GM12878 (cell line): ENCODE data around the gene COQ2. TPM values are rescaled to one million over a fixed set of nuclear protein-coding genes. Genes with fewer than 3 reads are reported as not detected.

Experiments
- ATF2 ChIP-seq: IDR thresholded peaks from 2 replicates; pipeline ENCODE4 v1.6.1; 2012; ENCODE audit warnings: low read length, inconsistent platforms
- BMI1 ChIP-seq: fragments of 450-650 bp; IDR thresholded peaks from 2 replicates; pipeline ENCODE4 v1.6.1; 2016; ENCODE audit warnings: mild to moderate bottlenecking, moderate library complexity, borderline replicate concordance
- CHD1 ChIP-seq: IDR thresholded peaks from 2 replicates; pipeline ENCODE4 v1.6.1; 2012; ENCODE audit warnings: low read depth, low read length, improper control_type of control experiment
- E4F1 ChIP-seq: fragments of 450-650 bp; IDR thresholded peaks from 2 replicates; pipeline ENCODE4 v1.6.1; 2018; ENCODE audit warnings: borderline replicate concordance, mild to moderate bottlenecking; ENCODE audit not compliant: partially characterized antibody
- IKZF1 ChIP-seq: fragments of 450-650 bp; conservative IDR thresholded peaks from 2 replicates; pipeline ENCODE4 v1.6.1; 2017; ENCODE audit warnings: antibody characterized with exemption, mild to moderate bottlenecking
- MTA2 ChIP-seq: fragments of 450-650 bp; IDR thresholded peaks from 2 replicates; pipeline ENCODE4 v1.6.1; 2016; ENCODE audit warnings: low read depth, mild to moderate bottlenecking, moderate library complexity
- MTA3 ChIP-seq: IDR thresholded peaks from 2 replicates; pipeline ENCODE4 v1.6.1; 2012; ENCODE audit warnings: low read length, inconsistent platforms, borderline replicate concordance
- MYC ChIP-seq: IDR thresholded peaks from 2 replicates; pipeline ENCODE4 v1.6.1; 2011; ENCODE audit warnings: mild to moderate bottlenecking, low read length, moderate library complexity, inconsistent platforms; ENCODE audit not compliant: insufficient read depth, insufficient replicate concordance, insufficient read length, severe bottlenecking
- NFIC ChIP-seq: IDR thresholded peaks from 2 replicates; pipeline ENCODE4 v1.6.1; 2012; ENCODE audit warnings: low read depth, mild to moderate bottlenecking, inconsistent platforms, low read length, moderate library complexity
- NR2F1 ChIP-seq: fragments of 450-650 bp; conservative IDR thresholded peaks from 2 replicates; pipeline ENCODE4 v1.6.1; 2017; ENCODE audit warnings: mild to moderate bottlenecking
- PBX3 ChIP-seq: IDR thresholded peaks from 2 replicates; pipeline ENCODE4 v1.6.1; 2011; ENCODE audit warnings: mild to moderate bottlenecking, low read depth, low read length, moderate library complexity; ENCODE audit not compliant: insufficient replicate concordance
- RUNX3 ChIP-seq: IDR thresholded peaks from 2 replicates; pipeline ENCODE4 v1.6.1; 2012; ENCODE audit warnings: low read length, inconsistent platforms
- STAT1 ChIP-seq: fragments of 450-650 bp; conservative IDR thresholded peaks from 2 replicates; pipeline ENCODE4 v1.6.1; 2014; ENCODE audit warnings: antibody characterized with exemption, mild to moderate bottlenecking
- ZBTB11 ChIP-seq: fragments of 450-650 bp; formaldehyde crosslinking; IDR thresholded peaks from 2 replicates; pipeline ENCODE4 v1.5.0; 2022; ENCODE audit warnings: mild to moderate bottlenecking, missing genetic modification characterization
- ZNF217 ChIP-seq: fragments of 450-650 bp; IDR thresholded peaks from 2 replicates; pipeline ENCODE4 v1.6.1; 2017; ENCODE audit warnings: antibody characterized with exemption, mild to moderate bottlenecking
- ZNF592 ChIP-seq: fragments of 450-650 bp; IDR thresholded peaks from 2 replicates; pipeline ENCODE4 v1.6.1; 2017; ENCODE audit warnings: mild to moderate bottlenecking, moderate library complexity
- polyA plus RNA-seq, 11 experiments: library from polyadenylated mRNA; depleted of rRNA in 4 of 11; unstranded in 6 of 11; stranded (reverse) in 5 of 11; fragments of >200 nt; fragmentation: Nextera tagmentation in 4 of 11; fragmentation: Illumina TruSeq in 1 of 11; extraction: Ambion mirVana in 4 of 11; extraction: Trizol in 1 of 11; gene quantifications; 1 replicate in 1 of 11; 2 replicates in 10 of 11; pipeline versions ENCODE4 v1.2.1 to v1.2.3, GENCODE V29; 2011 to 2016; ENCODE audit warnings: inconsistent platforms in 2 of 11, missing spikeins in 2 of 11, low read depth in 1 of 11
- total RNA-seq, 4 experiments: library from RNA; depleted of rRNA in 3 of 4; stranded (reverse); fragments of >200 nt in 3 of 4; fragmentation: Illumina TruSeq in 1 of 4; extraction: Trizol in 1 of 4; gene quantifications; 2 replicates each; pipeline versions ENCODE4 v1.2.1 to v1.2.3, GENCODE V29; 2013 to 2021

COQ2 gene
- total and polyA plus RNA-seq, 10 of the 15 experiments (the other 5 are each of a cell fraction or from before 2014, with no cell fraction given): 5.0 to 46.7 (median 19.1) TPM

- TF ChIP-seq ZBTB11 (CRISPR knock-in tag) (no peak), IKZF1 (peak; percentile 84), ZNF217 (peak; percentile 99), MTA3 (peak; percentile 74; the same call in 1 of the 2 replicates), BMI1 (peak; percentile 43; the same call in 1 of the 2 replicates), NFIC (peak; percentile 77), E4F1 (no peak), STAT1 (no peak), ZNF592 (0 out of 2 replicates have a peak, but pooled peaks have one; percentile 30), PBX3 (no peak), MTA2 (peak; percentile 96), CHD1 (no peak), RUNX3 (peak; percentile 88), ATF2 (peak; percentile 88), MYC (no peak), NR2F1 (peak; percentile 77)
These were observed 8.1 kb downstream of the COQ2 start (continued) for GRCh38 chr4:83276299-83277040.
